PFSK-1 (cell line): ENCODE data around the gene ZNF665.

Source experiments
- FOXP2 ChIP-seq: optimal IDR thresholded peaks from 2 replicates; pipeline ENCODE3; 2011; ENCODE audit warnings: borderline replicate concordance, control low read depth, inconsistent platforms; ENCODE audit not compliant: insufficient read depth; ENCODE audit errors: extremely low read length, extremely low read depth
- POLR2AphosphoS5 ChIP-seq: IDR thresholded peaks from 2 replicates; pipeline ENCODE4 v1.6.1; 2012; ENCODE audit warnings: low read depth, mild to moderate bottlenecking, control low read depth, low read length, moderate library complexity
- REST ChIP-seq, 2 experiments: IDR thresholded peaks; 2 replicates each; pipeline versions ENCODE4 v1.6.1 to v1.8.0; 2011 to 2012; ENCODE audit warnings: low read depth in 2 of 2, low read length in 2 of 2, control low read depth in 1 of 2, inconsistent platforms in 1 of 2, mild to moderate bottlenecking in 1 of 2, moderate library complexity in 1 of 2; ENCODE audit not compliant: insufficient read depth in 1 of 2
- SIN3A ChIP-seq: IDR thresholded peaks from 2 replicates; pipeline ENCODE4 v1.6.1; 2012; ENCODE audit warnings: mild to moderate bottlenecking, low read length, moderate library complexity, borderline replicate concordance; ENCODE audit not compliant: insufficient read depth
- TAF1 ChIP-seq: IDR thresholded peaks from 2 replicates; pipeline ENCODE4 v1.6.1; 2012; ENCODE audit warnings: low read length, control low read depth, borderline replicate concordance; ENCODE audit not compliant: insufficient read depth

- no peak for TF ChIP-seq REST (IDR thresholded peaks at IDR 0.05; ENCODE audit: insufficient read depth in 1 of 2, low read depth in 2 of 2, low read length in 2 of 2)
- TF ChIP-seq POLR2AphosphoS5: no peak
- TF ChIP-seq TAF1: no peak
- TF ChIP-seq FOXP2: no peak
- no peak for TF ChIP-seq SIN3A
Measured at GRCh38 chr19:53140351-53140750, 52.8 kb downstream of the ZNF665 start.
